ENCODE results near the gene NSDHL.

DNA sequence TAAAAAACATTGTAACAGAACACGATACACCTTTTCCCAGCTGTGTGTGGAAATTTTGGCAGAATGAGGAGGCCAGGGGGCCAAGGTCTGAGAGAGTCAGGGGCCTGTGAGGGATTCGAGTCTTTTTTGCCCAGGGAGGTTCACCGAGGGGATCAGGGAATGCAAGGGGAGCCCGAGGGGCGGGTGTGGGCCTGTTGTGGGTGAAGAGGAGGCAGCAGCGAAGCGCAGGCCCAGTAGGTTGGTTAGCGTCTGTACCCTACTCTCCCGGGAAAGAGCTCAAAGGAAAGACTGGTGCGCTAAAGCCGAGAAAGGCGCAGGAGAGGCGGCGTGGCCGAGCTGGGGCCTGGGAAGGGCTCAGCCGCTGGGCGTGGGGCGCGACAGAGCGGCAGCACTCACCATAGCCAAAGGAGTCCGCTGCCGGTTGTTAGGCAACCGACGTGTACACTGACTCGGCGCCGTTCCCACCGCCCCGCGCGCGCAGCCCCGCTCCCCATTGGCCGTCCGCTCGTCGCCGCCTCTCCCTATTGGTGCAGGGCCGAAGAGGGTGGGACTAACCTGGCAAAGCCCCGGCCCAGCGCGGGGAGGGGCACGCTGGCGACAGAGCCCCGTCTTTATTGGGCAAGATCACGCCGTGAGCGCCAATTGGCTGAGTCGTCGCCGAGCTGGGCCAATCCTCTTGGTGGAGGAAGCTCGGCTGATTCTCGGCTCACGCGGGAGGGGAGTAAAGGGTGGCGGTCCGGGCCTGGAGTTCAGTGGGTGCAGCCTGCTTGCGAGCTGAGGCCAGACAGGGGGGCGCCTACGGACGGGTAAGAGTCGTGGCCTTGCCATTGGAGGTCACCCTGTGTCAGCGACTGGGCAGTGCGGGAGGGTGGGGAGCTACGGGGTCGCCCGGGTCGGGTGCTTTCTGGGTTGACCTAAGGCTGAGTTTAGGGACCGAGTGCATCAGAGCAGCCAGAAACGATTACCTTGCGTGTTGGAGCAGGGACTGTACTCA, at the start of gene NSDHL, which contains the start of gene CETN2:
- TF ChIP-seq, protein P1, sequence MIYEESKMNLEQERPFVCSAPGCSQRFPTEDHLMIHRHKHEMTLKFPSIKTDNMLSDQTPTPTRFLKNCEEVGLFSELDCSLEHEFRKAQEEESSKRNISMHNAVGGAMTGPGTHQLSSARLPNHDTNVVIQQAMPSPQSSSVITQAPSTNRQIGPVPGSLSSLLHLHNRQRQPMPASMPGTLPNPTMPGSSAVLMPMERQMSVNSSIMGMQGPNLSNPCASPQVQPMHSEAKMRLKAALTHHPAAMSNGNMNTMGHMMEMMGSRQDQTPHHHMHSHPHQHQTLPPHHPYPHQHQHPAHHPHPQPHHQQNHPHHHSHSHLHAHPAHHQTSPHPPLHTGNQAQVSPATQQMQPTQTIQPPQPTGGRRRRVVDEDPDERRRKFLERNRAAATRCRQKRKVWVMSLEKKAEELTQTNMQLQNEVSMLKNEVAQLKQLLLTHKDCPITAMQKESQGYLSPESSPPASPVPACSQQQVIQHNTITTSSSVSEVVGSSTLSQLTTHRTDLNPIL (CRISPR knock-in tag; IDR thresholded peaks at IDR 0.05; ENCODE audit: low read depth): no peak
- TF ChIP-seq ZFP30 (CRISPR knock-in tag; IDR thresholded peaks at IDR 0.05) (no peak), ARNTL (CRISPR knock-in tag; IDR thresholded peaks at IDR 0.05; ENCODE audit: borderline replicate concordance, low read depth) (no peak), ISL1 (CRISPR knock-in tag; IDR thresholded peaks at IDR 0.05) (no peak), CSDC2 (CRISPR knock-in tag; IDR thresholded peaks at IDR 0.05) (no peak), RARB (CRISPR knock-in tag; IDR thresholded peaks at IDR 0.05) (no peak), ZFP3 (CRISPR knock-in tag; IDR thresholded peaks at IDR 0.05) (no peak), SNAI2 (CRISPR knock-in tag; IDR thresholded peaks at IDR 0.05) (no peak), ZNF70 (CRISPR knock-in tag; IDR thresholded peaks at IDR 0.05) (no peak)
- TF ChIP-seq, protein P2, sequence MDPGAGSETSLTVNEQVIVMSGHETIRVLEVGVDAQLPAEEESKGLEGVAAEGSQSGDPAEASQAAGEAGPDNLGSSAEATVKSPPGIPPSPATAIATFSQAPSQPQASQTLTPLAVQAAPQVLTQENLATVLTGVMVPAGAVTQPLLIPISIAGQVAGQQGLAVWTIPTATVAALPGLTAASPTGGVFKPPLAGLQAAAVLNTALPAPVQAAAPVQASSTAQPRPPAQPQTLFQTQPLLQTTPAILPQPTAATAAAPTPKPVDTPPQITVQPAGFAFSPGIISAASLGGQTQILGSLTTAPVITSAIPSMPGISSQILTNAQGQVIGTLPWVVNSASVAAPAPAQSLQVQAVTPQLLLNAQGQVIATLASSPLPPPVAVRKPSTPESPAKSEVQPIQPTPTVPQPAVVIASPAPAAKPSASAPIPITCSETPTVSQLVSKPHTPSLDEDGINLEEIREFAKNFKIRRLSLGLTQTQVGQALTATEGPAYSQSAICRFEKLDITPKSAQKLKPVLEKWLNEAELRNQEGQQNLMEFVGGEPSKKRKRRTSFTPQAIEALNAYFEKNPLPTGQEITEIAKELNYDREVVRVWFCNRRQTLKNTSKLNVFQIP (CRISPR knock-in tag; IDR thresholded peaks at IDR 0.05; ENCODE audit: borderline replicate concordance, low read depth): no peak
- TF ChIP-seq, protein P3, sequence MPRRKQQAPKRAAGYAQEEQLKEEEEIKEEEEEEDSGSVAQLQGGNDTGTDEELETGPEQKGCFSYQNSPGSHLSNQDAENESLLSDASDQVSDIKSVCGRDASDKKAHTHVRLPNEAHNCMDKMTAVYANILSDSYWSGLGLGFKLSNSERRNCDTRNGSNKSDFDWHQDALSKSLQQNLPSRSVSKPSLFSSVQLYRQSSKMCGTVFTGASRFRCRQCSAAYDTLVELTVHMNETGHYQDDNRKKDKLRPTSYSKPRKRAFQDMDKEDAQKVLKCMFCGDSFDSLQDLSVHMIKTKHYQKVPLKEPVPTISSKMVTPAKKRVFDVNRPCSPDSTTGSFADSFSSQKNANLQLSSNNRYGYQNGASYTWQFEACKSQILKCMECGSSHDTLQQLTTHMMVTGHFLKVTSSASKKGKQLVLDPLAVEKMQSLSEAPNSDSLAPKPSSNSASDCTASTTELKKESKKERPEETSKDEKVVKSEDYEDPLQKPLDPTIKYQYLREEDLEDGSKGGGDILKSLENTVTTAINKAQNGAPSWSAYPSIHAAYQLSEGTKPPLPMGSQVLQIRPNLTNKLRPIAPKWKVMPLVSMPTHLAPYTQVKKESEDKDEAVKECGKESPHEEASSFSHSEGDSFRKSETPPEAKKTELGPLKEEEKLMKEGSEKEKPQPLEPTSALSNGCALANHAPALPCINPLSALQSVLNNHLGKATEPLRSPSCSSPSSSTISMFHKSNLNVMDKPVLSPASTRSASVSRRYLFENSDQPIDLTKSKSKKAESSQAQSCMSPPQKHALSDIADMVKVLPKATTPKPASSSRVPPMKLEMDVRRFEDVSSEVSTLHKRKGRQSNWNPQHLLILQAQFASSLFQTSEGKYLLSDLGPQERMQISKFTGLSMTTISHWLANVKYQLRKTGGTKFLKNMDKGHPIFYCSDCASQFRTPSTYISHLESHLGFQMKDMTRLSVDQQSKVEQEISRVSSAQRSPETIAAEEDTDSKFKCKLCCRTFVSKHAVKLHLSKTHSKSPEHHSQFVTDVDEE (CRISPR knock-in tag; IDR thresholded peaks at IDR 0.05): no peak
- TF ChIP-seq, protein P4, sequence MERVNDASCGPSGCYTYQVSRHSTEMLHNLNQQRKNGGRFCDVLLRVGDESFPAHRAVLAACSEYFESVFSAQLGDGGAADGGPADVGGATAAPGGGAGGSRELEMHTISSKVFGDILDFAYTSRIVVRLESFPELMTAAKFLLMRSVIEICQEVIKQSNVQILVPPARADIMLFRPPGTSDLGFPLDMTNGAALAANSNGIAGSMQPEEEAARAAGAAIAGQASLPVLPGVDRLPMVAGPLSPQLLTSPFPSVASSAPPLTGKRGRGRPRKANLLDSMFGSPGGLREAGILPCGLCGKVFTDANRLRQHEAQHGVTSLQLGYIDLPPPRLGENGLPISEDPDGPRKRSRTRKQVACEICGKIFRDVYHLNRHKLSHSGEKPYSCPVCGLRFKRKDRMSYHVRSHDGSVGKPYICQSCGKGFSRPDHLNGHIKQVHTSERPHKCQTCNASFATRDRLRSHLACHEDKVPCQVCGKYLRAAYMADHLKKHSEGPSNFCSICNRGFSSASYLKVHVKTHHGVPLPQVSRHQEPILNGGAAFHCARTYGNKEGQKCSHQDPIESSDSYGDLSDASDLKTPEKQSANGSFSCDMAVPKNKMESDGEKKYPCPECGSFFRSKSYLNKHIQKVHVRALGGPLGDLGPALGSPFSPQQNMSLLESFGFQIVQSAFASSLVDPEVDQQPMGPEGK (CRISPR knock-in tag; IDR thresholded peaks at IDR 0.05; ENCODE audit: borderline replicate concordance): no peak
- TF ChIP-seq, protein P5, sequence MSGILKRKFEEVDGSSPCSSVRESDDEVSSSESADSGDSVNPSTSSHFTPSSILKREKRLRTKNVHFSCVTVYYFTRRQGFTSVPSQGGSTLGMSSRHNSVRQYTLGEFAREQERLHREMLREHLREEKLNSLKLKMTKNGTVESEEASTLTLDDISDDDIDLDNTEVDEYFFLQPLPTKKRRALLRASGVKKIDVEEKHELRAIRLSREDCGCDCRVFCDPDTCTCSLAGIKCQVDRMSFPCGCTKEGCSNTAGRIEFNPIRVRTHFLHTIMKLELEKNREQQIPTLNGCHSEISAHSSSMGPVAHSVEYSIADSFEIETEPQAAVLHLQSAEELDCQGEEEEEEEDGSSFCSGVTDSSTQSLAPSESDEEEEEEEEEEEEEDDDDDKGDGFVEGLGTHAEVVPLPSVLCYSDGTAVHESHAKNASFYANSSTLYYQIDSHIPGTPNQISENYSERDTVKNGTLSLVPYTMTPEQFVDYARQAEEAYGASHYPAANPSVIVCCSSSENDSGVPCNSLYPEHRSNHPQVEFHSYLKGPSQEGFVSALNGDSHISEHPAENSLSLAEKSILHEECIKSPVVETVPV (CRISPR knock-in tag; IDR thresholded peaks at IDR 0.05): no peak

All from SK-N-SH treated with all-trans-retinoic acid at 6 μM for 48 hours (cell line).